ENCODE results near the gene STX16. TPM values are rescaled to one million over a fixed set of nuclear protein-coding genes. Genes with fewer than 3 reads are reported as not detected.
"Not testable (repeated sequence)": the region's sequence is repeated elsewhere in the genome, so short reads cannot be mapped to it uniquely, and the experiment has no call there.

The STX16 gene
- total and polyA plus RNA-seq, 2 donors: 47.9 to 53.1 TPM

DNA sequence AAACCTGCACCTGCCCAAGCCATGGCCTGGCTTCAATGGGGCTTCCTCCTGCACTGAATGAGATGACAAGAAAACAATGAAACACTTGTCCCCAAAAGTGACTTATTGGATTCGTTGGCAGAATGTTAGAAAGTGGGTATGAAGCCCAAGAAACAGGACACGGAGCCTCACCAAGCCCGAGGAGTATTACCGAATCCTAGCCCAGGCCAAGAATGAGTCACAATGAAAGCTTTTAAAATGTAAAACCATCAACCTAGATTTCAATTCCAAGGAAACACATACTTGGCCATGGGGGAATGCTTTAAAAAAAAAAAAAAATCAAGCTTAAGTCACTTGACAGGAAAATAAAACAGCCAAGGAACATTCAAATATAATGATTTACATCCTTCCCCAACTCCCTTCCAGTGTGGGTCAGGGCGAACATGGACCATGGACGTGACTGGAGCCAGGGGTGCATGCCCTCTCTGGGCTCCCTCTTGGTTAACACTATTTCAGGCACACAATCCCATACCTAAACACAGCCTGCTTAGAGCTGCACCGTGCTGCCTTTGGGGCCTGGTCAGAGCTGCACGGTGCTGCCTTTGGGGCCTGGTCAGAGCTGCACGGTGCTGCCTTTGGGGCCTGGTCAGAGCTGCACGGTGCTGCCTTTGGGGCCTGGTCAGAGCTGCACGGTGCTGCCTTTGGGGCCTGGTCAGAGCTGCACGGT lies 3.1 kb upstream of the STX16 start:
- 43% methylated on average over 10 of the region's 12 CpGs for WGBS
- H3K36me3 ChIP-seq (ENCODE audit: insufficient read depth): no peaks in the 10 kb centered on the region
- H3K4me1 ChIP-seq (ENCODE audit: insufficient read depth): no peaks in the 10 kb centered on the region
- no peak overlapping the region for H3K27ac ChIP-seq (ENCODE audit: low read depth)
- DNase-seq (ENCODE audit: extremely low spot score): no peak
- no peak overlapping the region for H3K4me3 ChIP-seq (ENCODE audit: low read depth, low read length)

DNA sequence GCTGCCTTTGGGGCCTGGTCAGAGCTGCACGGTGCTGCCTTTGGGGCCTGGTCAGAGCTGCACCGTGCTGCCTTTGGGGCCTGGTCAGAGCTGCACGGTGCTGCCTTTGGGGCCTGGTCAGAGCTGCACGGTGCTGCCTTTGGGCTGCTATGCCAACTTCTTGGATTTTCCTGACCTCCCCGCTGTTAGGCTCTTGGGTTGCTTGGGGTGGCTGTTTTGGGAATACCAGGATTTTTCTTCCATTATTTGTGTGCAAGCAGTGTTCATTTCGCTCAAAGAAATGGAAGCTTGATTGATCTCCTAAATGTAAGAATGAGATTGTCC lies 2.6 kb upstream of the STX16 start:
- not testable (repeated sequence) for H3K36me3 ChIP-seq (ENCODE audit: insufficient read depth); H3K27ac ChIP-seq (ENCODE audit: low read depth); DNase-seq (ENCODE audit: extremely low spot score); H3K4me3 ChIP-seq (ENCODE audit: low read depth, low read length); H3K4me1 ChIP-seq (ENCODE audit: insufficient read depth)
- WGBS: 75% methylated on average over 6 of the region's 6 CpGs

DNA sequence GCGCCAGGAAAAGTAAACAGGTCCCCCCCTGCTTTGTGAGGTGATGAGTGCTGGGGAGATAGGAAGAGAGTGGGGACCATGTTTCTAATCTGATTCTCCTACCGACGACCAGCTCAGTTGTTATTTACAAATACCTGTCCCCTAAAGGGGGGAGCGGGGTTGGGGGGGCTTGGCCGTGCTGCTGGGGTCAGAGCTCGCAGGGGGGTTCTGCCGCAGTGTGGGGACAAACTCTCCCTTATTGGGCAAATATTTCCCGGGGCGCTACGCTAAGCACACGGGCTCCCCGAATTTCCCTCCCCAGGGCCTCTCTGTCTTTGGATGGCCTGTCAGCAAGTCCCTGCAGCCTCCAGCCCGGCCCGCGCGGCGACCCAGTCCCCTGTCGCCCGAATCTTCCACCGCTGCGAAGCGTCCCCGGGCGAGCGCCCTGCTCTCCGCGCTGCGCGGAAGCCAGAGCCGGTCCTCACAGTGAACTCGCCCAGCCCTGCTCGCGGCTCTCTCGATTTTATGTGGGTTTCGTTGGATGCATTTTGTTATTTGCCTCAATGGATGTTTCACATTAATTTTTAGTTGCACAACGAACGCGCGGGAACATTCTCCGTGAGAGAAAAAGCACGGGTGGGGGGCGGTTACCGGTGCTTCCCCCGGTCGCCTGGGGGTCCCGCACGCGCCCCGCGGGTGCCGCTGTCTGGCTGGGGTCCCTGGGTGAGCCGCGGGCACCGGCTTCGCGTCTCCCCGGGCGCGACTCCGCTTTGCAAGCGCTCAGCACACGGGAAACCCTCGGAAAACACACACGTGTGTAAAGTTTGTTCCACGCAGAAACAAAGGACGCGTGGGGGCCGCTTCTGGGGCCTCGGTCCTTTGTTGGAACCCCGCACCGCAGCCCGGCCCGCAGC lies 1.5 kb upstream of the STX16 start:
- 24% methylated on average over 73 of the region's 73 CpGs for WGBS
- Histone ChIP-seq H3K27ac (ENCODE audit: low read depth) (peak overlapping the region; percentile 76), H3K4me1 (ENCODE audit: insufficient read depth) (no peaks in the 10 kb centered on the region), H3K4me3 (ENCODE audit: low read depth, low read length) (peak overlapping the region; percentile 92), H3K36me3 (ENCODE audit: insufficient read depth) (no peaks in the 10 kb centered on the region)
- DNase-seq (ENCODE audit: extremely low spot score): no peak

DNA sequence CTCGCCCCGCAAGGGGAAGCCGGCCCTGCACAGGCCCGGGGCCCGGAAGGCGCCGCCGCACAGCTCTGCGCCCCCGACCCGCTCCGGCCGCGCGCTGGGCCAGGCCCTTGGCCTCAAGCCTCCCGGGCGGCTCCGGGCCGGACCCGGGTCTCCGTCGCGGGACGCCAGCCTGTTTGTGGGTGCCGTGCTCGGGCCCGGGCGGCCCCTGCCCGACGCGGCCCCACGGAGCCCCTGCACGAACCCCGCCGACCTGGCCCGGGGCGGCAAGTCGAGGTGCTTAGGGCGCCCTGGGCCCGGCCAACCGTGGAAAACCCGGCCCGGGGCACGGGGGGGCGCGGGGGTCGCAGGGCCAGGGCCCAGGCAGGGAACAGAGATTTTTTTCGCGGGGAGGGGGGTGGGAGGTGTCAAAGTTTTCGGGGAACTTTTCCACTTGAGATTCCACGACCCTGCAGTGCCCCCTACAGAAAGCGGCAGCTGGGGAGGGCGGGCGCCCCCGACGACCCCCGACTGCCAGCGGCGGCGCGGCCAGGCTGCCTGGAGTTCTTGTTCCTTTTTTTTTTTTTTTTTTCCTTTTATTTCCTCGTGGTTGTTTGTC lies 805 bp upstream of the STX16 start:
- Histone ChIP-seq H3K4me1 (ENCODE audit: insufficient read depth) (no peaks in the 10 kb centered on the region), H3K4me3 (ENCODE audit: low read depth, low read length) (peak overlapping the region; percentile 92), H3K36me3 (ENCODE audit: insufficient read depth) (no peaks in the 10 kb centered on the region), H3K27ac (ENCODE audit: low read depth) (peak overlapping the region; percentile 76)
- no peak for DNase-seq (ENCODE audit: extremely low spot score)
- WGBS: 3% methylated on average over 62 of the region's 62 CpGs

DNA sequence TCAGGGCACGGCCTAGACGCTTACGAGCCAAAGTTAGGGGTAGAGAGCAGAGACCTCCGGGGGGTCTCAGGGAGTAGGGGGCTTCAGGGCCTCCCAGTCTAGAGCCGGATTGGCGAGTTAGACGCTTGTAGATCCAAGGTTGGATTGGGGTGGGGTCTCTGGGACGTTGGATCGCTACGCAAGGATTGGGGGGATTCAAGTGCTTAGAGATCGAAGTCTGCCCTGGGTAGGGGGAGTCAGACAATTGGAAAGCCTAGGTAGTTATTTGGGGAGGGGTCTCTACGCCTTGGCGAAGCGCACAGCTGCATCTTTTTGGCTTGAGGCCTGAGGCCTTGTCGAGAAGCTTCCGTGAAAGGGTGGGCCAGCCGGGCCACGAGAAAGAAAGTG lies 469 bp downstream of the STX16 start:
- H3K27ac ChIP-seq (ENCODE audit: low read depth): peak overlapping the region; percentile 97
- peak overlapping the region; percentile 92 for H3K4me3 ChIP-seq (ENCODE audit: low read depth, low read length)
- WGBS: under 1% methylated on average over 18 of the region's 18 CpGs
- H3K4me1 ChIP-seq (ENCODE audit: insufficient read depth): no peaks in the 10 kb centered on the region
- DNase-seq (ENCODE audit: extremely low spot score): peak; percentile 89
- no peaks in the 10 kb centered on the region for H3K36me3 ChIP-seq (ENCODE audit: insufficient read depth)

DNA sequence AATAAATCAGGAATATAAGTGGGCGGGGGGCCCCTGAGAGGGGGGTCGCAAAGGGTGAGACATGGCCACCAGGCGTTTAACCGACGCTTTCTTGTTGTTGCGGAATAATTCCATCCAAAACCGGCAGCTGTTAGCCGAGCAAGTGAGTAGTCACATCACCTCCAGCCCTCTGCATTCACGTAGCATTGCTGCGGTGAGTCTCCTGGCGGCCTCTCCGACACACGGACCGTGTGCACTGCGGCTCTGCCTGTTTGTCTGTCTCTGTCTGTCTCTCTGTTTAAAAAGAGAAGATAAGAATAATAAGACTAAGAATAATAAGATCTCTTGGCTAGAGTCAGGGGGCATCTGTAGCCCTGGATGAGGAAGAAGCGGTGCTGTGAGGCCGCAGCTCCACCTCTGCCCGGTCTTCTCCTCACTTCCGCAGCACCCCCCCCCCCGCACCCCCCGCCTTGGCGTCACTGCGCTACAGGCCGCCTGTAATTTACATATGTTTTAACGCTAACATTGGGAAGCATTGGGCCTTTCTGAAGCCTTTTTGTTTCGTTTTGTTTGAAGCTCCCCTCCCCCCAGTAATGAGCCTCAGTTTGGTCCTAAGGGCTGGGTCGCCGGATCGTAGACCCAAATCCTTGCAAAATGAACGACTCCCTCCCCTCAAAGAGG lies 993 bp downstream of the STX16 start:
- Histone ChIP-seq H3K36me3 (ENCODE audit: insufficient read depth) (no peaks in the 10 kb centered on the region), H3K4me1 (ENCODE audit: insufficient read depth) (no peaks in the 10 kb centered on the region), H3K27ac (ENCODE audit: low read depth) (peak overlapping the region; percentile 97), H3K4me3 (ENCODE audit: low read depth, low read length) (peak overlapping the region; percentile 92)
- under 1% methylated on average over 30 of the region's 30 CpGs for WGBS
- no peak for DNase-seq (ENCODE audit: extremely low spot score)

DNA sequence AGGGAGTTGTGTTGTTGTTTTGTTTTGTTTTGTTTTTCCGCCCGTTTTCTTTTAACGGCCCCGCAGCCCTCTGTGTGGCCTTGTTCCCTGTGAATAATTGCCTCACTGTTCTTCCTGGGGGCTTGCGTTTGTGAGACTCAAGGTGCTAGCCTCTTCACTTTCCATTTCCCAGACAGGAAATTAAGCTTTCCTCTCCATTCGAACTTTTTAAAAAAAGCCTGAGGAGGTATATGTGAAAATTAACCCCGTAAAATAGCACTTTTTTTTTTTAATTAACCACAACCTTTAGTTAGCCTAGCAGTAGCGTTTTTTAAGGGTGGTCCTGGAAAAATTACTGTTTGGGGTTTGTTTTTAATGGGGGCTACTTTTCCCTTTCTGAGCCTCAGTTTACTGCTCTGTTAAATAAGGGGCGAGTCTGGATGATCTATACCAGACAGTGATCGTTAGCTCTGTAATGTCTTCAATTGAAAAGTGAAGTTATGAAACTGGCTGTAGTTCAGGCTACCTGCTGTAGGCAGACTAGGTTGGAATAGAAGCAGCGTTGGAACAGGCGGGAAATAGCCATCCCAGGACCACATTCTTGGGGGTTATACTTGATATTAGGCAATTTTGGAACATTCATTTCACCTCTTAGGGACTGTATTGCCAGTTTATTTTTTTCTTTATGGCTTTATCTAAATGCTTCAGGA lies 1.7 kb downstream of the STX16 start:
- Histone ChIP-seq H3K36me3 (ENCODE audit: insufficient read depth) (no peaks in the 10 kb centered on the region), H3K4me3 (ENCODE audit: low read depth, low read length) (peak overlapping the region; percentile 92), H3K27ac (ENCODE audit: low read depth) (no peak overlapping the region), H3K4me1 (ENCODE audit: insufficient read depth) (no peaks in the 10 kb centered on the region)
- 9% methylated on average over 12 of the region's 12 CpGs for WGBS
- DNase-seq (ENCODE audit: extremely low spot score): no peak

DNA sequence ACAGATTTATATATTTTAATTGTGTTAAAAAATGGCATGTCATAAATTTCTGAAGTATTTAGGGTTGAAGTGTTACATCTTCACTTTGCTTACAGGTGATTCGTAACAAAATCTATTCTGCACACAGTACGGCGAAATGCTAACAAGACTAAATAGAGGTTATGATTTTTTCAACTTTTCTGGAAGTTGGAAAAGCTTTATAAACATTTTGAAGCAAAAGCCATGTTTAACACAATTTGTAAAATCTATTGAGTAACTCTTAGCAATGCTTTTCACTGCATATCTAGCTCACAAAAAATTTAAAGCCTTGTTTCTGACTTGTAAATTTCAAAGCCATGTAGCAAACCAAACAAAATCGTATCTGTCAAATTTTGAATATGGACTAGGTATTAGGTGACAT lies 3.3 kb downstream of the STX16 start:
- Histone ChIP-seq H3K36me3 (ENCODE audit: insufficient read depth) (no peaks in the 10 kb centered on the region), H3K4me3 (ENCODE audit: low read depth, low read length) (no peak overlapping the region), H3K27ac (ENCODE audit: low read depth) (no peak overlapping the region), H3K4me1 (ENCODE audit: insufficient read depth) (no peaks in the 10 kb centered on the region)
- WGBS: 74% methylated on average over 4 of the region's 4 CpGs
- DNase-seq (ENCODE audit: extremely low spot score): no peak

DNA sequence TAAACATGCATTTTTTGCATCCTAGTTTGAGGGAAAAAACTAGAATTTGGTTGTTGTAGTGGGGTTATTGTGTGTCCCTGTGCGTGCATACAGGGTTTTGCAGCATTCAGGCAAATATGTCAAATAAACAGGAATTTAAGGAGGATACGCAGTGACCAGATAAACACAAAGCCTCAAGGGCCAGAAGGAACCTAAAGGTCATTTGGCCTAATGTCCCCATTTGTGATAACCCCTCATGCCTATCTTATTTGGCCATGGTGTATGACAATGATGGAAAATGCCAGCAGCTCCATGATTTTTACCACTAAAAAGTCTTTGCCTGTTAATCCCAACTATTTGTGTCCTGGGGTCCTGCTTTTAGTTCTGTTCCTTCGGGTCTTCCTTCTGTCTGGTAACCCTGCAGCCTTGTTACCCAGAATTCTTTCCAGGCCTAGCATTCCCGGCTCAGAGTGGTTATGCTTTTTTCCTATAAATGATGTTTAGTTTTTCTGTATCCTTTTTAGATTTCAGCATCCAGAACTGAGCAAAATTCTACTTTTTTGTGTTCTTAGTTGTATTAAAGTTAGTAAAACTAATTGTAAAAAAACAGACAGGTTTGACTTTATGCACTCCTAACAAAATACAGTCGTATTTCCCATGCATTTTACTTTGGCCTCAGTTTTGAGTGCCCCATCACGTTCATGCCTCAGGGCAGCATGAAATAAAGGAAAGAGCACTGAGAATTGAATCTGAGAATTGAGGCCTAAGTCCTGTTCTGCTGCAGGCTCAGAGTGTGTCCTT lies 4.4 kb downstream of the STX16 start:
- H3K36me3 ChIP-seq (ENCODE audit: insufficient read depth): no peaks in the 10 kb centered on the region
- no peaks in the 10 kb centered on the region for H3K4me1 ChIP-seq (ENCODE audit: insufficient read depth)
- WGBS: 57% methylated on average over 6 of the region's 6 CpGs
- H3K27ac ChIP-seq (ENCODE audit: low read depth): no peak overlapping the region
- H3K4me3 ChIP-seq (ENCODE audit: low read depth, low read length): no peak overlapping the region
- no peak for DNase-seq (ENCODE audit: extremely low spot score)

DNA sequence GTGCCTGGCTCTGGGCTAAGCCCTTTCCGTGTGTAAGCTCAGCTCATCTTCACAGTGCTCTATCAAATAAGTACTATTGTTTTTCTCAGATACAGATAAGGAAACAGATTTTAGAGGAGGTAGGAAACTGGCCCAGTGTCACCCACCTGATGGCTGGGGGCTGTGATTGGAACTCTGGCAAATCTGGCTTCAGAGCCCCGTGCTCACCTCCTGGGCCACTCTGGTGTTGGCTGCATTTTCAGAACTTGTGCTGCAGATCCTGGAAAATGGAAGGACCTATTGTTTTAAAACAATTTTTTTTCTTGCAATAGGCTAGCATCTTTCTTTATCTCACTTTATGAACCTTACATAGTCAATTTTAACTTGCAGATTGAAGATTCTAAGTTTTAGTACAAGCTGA lies 5.7 kb downstream of the STX16 start:
- WGBS: 24% methylated on average over 2 of the region's 2 CpGs
- no peak for DNase-seq (ENCODE audit: extremely low spot score)
- Histone ChIP-seq H3K4me1 (ENCODE audit: insufficient read depth) (no peaks in the 10 kb centered on the region), H3K4me3 (ENCODE audit: low read depth, low read length) (no peak overlapping the region), H3K27ac (ENCODE audit: low read depth) (no peak overlapping the region), H3K36me3 (ENCODE audit: insufficient read depth) (no peaks in the 10 kb centered on the region)

DNA sequence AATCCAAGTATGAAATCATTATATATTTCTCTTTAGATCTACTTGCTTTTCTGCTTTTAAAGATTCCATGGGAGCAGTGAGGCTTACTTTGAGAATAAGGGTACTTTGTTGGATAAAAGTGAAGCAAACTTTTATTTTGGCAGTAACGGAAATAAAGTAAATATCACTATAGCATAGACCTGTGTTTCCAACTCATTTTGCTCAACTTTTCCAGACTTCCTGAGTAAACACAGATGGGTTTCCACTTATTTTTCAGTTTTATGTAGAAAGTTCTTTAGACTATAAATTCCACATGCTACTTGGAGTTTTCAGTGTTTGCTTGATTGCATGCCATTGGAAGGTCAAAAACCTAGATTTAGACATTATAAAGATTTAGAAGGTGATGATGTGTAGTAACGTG lies 6.2 kb downstream of the STX16 start:
- no peak for DNase-seq (ENCODE audit: extremely low spot score)
- Histone ChIP-seq H3K4me1 (ENCODE audit: insufficient read depth) (no peaks in the 10 kb centered on the region), H3K36me3 (ENCODE audit: insufficient read depth) (no peaks in the 10 kb centered on the region), H3K27ac (ENCODE audit: low read depth) (no peak overlapping the region), H3K4me3 (ENCODE audit: low read depth, low read length) (no peak overlapping the region)
- WGBS: 50% methylated on average over 2 of the region's 2 CpGs

DNA sequence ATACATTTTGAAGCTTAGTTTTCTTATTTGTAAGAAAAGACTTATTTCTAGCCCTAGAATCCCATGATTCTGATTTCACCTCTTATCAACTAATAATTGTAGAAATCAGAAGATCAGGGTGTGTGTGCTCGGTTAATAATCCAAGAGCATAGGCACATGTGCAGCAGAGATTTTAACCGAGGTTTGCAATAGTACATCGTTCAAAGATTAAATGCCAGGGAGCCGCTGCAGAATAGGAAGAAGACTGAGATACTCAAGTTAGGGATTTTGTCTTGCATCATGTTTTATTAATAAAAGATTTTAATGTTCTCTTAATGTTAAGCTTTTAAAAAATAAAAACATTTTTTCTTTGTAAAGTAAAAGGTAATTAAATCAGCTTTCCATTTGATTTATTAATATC lies 6.9 kb downstream of the STX16 start:
- 56% methylated on average over 4 of the region's 4 CpGs for WGBS
- Histone ChIP-seq H3K4me3 (ENCODE audit: low read depth, low read length) (no peak overlapping the region), H3K27ac (ENCODE audit: low read depth) (no peak overlapping the region), H3K36me3 (ENCODE audit: insufficient read depth) (no peaks in the 10 kb centered on the region), H3K4me1 (ENCODE audit: insufficient read depth) (no peaks in the 10 kb centered on the region)
- DNase-seq (ENCODE audit: extremely low spot score): no peak

DNA sequence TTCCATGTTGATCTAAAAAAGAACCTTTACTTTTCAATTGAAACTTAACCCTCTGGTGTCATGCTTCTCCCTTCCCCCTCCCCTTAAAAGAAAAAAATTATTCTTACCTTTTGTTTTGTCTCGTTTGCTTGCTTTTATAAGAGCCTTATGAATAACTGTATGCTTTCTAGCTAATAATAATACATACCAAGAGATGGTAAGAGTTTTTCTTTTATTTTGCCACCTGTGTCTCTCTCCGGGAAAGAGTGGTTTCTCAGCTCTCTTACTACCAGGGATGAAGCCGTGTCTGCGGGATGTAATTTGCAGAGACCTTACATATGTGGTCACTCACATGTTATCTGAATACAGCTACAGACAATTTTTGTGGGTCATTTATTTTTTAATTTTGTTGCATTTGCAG lies 7.7 kb downstream of the STX16 start:
- H3K4me3 ChIP-seq (ENCODE audit: low read depth, low read length): no peak overlapping the region
- no peak for DNase-seq (ENCODE audit: extremely low spot score)
- no peak overlapping the region for H3K27ac ChIP-seq (ENCODE audit: low read depth)
- 80% methylated on average over 4 of the region's 4 CpGs for WGBS
- no peaks in the 10 kb centered on the region for H3K4me1 ChIP-seq (ENCODE audit: insufficient read depth)
- H3K36me3 ChIP-seq (ENCODE audit: insufficient read depth): no peaks in the 10 kb centered on the region

All from urinary bladder (tissue), 4 donors.